ENCODE results near the gene GNA12.
"Not testable (repeated sequence)": the region's sequence is repeated elsewhere in the genome, so short reads cannot be mapped to it uniquely, and the experiment has no call there.

GRCh38 chr7:2679135-2680127 is 164.7 kb downstream of the GNA12 start:
- TF ChIP-seq POLR2A, CTCF (IDR thresholded peaks at IDR 0.05): not testable (repeated sequence)
